ENCODE measurements around the gene RHO.

DNA sequence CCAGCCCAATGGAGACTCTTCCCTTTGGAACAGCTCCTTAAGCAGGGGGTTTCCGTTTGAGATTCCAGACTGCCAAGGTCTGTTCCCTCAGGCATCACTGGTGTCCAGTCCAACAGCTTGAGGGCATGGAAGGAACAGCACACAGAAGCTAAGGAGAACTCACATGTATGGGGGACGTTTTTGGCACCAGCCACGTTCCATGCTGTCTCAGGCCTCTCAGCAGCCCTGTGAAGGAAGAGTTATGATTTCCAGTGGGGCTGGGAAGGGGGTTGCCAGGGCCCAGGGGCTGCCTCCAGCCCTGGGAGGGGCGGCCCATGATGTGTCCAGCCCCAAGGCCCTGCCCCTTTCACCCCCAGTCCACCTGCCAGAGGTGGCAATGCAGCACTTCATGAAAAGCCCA is 7.5 kb upstream of the RHO start:
- TF ChIP-seq POLR2AphosphoS5 (IDR thresholded peaks at IDR 0.05; ENCODE audit: borderline replicate concordance, low read depth, low read length) (no peak), EZH2 (IDR thresholded peaks at IDR 0.05) (no peak)
